HepG2 (cell line): ENCODE results near the gene KCNE2.

Experiments used
- ATF1 ChIP-seq: IDR thresholded peaks from 2 replicates; pipeline ENCODE4 v1.6.1; 2016; ENCODE audit warnings: mild to moderate bottlenecking, control low read depth
- FOSL2 ChIP-seq: sonication (generic); formaldehyde crosslinking; IDR thresholded peaks from 2 replicates; pipeline ENCODE4 v1.4.0; 2020; ENCODE audit warnings: missing genetic modification reagents
- MYC ChIP-seq: sonication (generic); formaldehyde crosslinking; IDR thresholded peaks from 2 replicates; pipeline ENCODE4 v1.9.0; 2021; ENCODE audit warnings: missing genetic modification reagents, borderline replicate concordance
- ZFP62 ChIP-seq: sonication (generic); formaldehyde crosslinking; IDR thresholded peaks from 2 replicates; pipeline ENCODE4 v1.4.0; 2020; ENCODE audit warnings: missing genetic modification reagents
- TF ChIP-seq, protein P1 (sequence below): sonication (generic); formaldehyde crosslinking; IDR thresholded peaks from 2 replicates; pipeline ENCODE4 v1.4.0; 2020; ENCODE audit warnings: low read depth, missing genetic modification reagents
- TF ChIP-seq, protein P2 (sequence below), 2 experiments: sonication (generic) in 1 of 2; formaldehyde crosslinking in 1 of 2; IDR thresholded peaks; 2 replicates each; pipeline versions ENCODE4 v1.5.1 to v1.6.1; 2011 to 2020; ENCODE audit warnings: borderline replicate concordance in 1 of 2, low read depth in 1 of 2, low read length in 1 of 2, mild to moderate bottlenecking in 1 of 2, missing genetic modification reagents in 1 of 2, moderate library complexity in 1 of 2
- TF ChIP-seq, protein P3 (sequence below): sonication (generic); formaldehyde crosslinking; IDR thresholded peaks from 2 replicates; pipeline ENCODE4 v1.8.0; 2022; ENCODE audit warnings: missing genetic modification reagents, low read depth, mild to moderate bottlenecking, borderline replicate concordance

DNA sequence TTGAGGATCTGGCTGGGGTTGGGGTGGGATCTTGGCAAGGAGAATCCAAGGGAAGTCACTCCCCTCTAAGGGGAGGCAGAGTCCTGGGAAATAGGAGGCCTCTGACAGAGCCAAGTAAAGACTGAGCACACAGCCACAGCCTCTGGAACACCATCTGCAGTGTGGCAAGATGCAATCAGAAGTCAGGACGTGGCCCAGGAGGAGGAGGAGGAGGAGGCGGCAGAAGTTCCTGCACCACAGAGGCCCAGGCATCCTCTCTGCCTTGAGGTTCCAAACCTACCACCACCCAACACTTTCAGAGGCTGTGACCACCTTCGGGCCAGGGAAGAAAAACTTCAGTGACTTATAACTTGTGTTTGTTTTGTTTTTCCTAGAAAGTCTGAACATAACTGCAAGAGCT, 23.7 kb upstream of the KCNE2 start:
- TF ChIP-seq FOSL2, result no peak
- no peak for TF ChIP-seq MYC (CRISPR knock-in tag)
- TF ChIP-seq, protein P1, sequence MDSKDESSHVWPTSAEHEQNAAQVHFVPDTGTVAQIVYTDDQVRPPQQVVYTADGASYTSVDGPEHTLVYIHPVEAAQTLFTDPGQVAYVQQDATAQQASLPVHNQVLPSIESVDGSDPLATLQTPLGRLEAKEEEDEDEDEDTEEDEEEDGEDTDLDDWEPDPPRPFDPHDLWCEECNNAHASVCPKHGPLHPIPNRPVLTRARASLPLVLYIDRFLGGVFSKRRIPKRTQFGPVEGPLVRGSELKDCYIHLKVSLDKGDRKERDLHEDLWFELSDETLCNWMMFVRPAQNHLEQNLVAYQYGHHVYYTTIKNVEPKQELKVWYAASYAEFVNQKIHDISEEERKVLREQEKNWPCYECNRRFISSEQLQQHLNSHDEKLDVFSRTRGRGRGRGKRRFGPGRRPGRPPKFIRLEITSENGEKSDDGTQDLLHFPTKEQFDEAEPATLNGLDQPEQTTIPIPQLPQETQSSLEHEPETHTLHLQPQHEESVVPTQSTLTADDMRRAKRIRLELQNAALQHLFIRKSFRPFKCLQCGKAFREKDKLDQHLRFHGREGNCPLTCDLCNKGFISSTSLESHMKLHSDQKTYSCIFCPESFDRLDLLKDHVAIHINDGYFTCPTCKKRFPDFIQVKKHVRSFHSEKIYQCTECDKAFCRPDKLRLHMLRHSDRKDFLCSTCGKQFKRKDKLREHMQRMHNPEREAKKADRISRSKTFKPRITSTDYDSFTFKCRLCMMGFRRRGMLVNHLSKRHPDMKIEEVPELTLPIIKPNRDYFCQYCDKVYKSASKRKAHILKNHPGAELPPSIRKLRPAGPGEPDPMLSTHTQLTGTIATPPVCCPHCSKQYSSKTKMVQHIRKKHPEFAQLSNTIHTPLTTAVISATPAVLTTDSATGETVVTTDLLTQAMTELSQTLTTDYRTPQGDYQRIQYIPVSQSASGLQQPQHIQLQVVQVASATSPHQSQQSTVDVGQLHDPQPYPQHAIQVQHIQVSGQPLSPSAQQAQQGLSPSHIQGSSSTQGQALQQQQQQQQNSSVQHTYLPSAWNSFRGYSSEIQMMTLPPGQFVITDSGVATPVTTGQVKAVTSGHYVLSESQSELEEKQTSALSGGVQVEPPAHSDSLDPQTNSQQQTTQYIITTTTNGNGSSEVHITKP (CRISPR knock-in tag), result no peak
- TF ChIP-seq, protein P2, sequence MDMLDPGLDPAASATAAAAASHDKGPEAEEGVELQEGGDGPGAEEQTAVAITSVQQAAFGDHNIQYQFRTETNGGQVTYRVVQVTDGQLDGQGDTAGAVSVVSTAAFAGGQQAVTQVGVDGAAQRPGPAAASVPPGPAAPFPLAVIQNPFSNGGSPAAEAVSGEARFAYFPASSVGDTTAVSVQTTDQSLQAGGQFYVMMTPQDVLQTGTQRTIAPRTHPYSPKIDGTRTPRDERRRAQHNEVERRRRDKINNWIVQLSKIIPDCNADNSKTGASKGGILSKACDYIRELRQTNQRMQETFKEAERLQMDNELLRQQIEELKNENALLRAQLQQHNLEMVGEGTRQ (IDR thresholded peaks at IDR 0.05; ENCODE audit: low read depth, low read length), result no peak
- TF ChIP-seq, protein P2 (CRISPR knock-in tag; IDR thresholded peaks at IDR 0.05; ENCODE audit: borderline replicate concordance), result no peak
- no peak for TF ChIP-seq ZFP62
- no peak for TF ChIP-seq ATF1 (CRISPR knock-in tag)
- TF ChIP-seq, protein P3, sequence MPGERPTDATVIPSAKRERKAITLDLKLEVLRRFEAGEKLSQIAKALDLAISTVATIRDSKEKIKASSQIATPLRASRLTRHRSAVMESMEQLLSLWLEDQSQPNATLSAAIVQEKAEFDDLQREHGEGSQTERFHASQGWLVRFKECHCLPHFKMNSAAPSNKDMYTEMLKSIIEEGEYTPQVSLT (CRISPR knock-in tag), result no peak
